OCI-LY1 (cell line): ENCODE results near the gene IGSF9B.

Experiments used
- H2AFZ ChIP-seq: fragments of 200-600 bp; sonication (generic), shearing (Covaris generic); 2 replicates; pipeline ENCODE4 v1.6.0; 2014; ENCODE audit warnings: antibody characterized with exemption, mild to moderate bottlenecking, low read length
- H3F3A ChIP-seq: fragments of 200-600 bp; sonication (generic), shearing (Covaris generic); 2 replicates; pipeline ENCODE4 v1.6.0; 2014; ENCODE audit warnings: mild to moderate bottlenecking, antibody characterized with exemption, low read length, moderate library complexity; ENCODE audit not compliant: insufficient read depth
- H3K27ac ChIP-seq: fragments of 200-600 bp; sonication (generic); 2 replicates; pipeline ENCODE4 v1.5.1; 2014; ENCODE audit warnings: low read length, mixed run types, mild to moderate bottlenecking, low read depth; ENCODE audit not compliant: poor library complexity, severe bottlenecking
- H3K27me3 ChIP-seq: fragments of 200-600 bp; sonication (generic); 2 replicates; pipeline ENCODE4 v1.6.0; 2014; ENCODE audit warnings: antibody characterized with exemption, mild to moderate bottlenecking, low read length, moderate library complexity; ENCODE audit not compliant: insufficient read depth
- H3K36me3 ChIP-seq: fragments of 200-600 bp; sonication (generic); 2 replicates; pipeline ENCODE4 v1.6.1; 2014; ENCODE audit warnings: mild to moderate bottlenecking, antibody characterized with exemption, low read length, moderate library complexity, mixed read lengths; ENCODE audit not compliant: insufficient read depth
- H3K4me1 ChIP-seq: fragments of 200-600 bp; sonication (generic); 2 replicates; pipeline ENCODE4 v1.5.1; 2014; ENCODE audit warnings: mild to moderate bottlenecking, low read length, moderate library complexity; ENCODE audit not compliant: insufficient read depth, severe bottlenecking
- H3K4me2 ChIP-seq: fragments of 200-600 bp; sonication (generic), shearing (Covaris generic); 2 replicates; pipeline ENCODE4 v1.6.1; 2014; ENCODE audit warnings: low read length
- H3K4me3 ChIP-seq: fragments of 200-600 bp; sonication (generic); 2 replicates; pipeline ENCODE4 v1.5.1; 2014; ENCODE audit warnings: low read length, low read depth, mild to moderate bottlenecking, mixed read lengths; ENCODE audit not compliant: poor library complexity, severe bottlenecking
- H3K79me2 ChIP-seq: fragments of 200-600 bp; shearing (Covaris generic); 2 replicates; pipeline ENCODE4 v1.6.1; 2016; ENCODE audit warnings: mixed run types, low read length, mixed read lengths; ENCODE audit not compliant: insufficient read depth
- H3K9ac ChIP-seq: fragments of 200-600 bp; sonication (generic), shearing (Covaris generic); 2 replicates; pipeline ENCODE4 v1.6.1; 2014; ENCODE audit warnings: mild to moderate bottlenecking, low read length, mixed read lengths
- H3K9me2 ChIP-seq: fragments of 200-600 bp; sonication (generic), shearing (Covaris generic); 2 replicates; pipeline ENCODE4 v1.6.1; 2014; ENCODE audit warnings: low read depth, mild to moderate bottlenecking, low read length, mixed read lengths
- H3K9me3 ChIP-seq: fragments of 200-600 bp; shearing (Covaris generic); 2 replicates; pipeline ENCODE4 v1.6.1; 2014; ENCODE audit warnings: low read length, mixed read lengths
- H4K20me1 ChIP-seq: fragments of 200-600 bp; sonication (generic), shearing (Covaris generic); 2 replicates; pipeline ENCODE4 v1.6.0; 2016; ENCODE audit warnings: mild to moderate bottlenecking, low read length; ENCODE audit not compliant: insufficient read depth
- EZH2 ChIP-seq: fragments of 200-600 bp; sonication (generic), shearing (Covaris generic); IDR thresholded peaks from 2 replicates; pipeline ENCODE4 v1.8.0; 2017; ENCODE audit warnings: borderline replicate concordance, mixed run types, mild to moderate bottlenecking, antibody characterized with exemption, low read length, moderate library complexity, mixed read lengths
- TF ChIP-seq, protein P1 (sequence below): fragments of 200-600 bp; sonication (generic), shearing (Covaris generic); IDR thresholded peaks from 2 replicates; pipeline ENCODE4 v1.5.1; 2017; ENCODE audit warnings: mild to moderate bottlenecking, antibody characterized with exemption, low read length, moderate library complexity, mixed read lengths

The IGSF9B gene

DNA sequence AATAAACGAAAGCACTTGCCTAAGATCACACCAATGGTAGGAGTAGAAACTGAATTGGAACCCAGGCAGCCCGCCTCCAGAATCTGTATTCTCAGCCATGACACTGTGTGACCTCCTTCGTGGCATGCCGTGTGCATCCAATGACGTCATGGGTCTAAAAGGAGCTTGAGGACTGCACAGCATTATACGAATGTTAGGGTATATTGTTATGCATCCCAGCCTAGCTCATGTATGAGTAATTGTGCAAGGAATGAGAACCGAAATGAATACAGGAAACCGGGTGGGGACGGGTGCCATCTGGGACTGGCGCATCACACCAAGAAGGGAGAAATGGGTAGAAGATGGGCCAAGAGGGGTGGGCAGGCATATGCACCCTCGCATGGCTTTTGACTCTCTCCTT lies 12.3 kb upstream of the IGSF9B start:
- H3K9me3 ChIP-seq = no peaks in the 10 kb centered on the region
- H3K36me3 ChIP-seq = no peaks in the 10 kb centered on the region
- no peaks in the 10 kb centered on the region for H3K9me2 ChIP-seq
- no peak overlapping the region for H2AFZ ChIP-seq
- H3K9ac ChIP-seq = no peak overlapping the region
- H3F3A ChIP-seq = no peaks in the 10 kb centered on the region
- no peaks in the 10 kb centered on the region for H3K79me2 ChIP-seq
- H3K4me1 ChIP-seq = no peaks in the 10 kb centered on the region
- no peak overlapping the region for H3K27ac ChIP-seq
- H3K4me3 ChIP-seq = no peak overlapping the region
- TF ChIP-seq, protein P1, sequence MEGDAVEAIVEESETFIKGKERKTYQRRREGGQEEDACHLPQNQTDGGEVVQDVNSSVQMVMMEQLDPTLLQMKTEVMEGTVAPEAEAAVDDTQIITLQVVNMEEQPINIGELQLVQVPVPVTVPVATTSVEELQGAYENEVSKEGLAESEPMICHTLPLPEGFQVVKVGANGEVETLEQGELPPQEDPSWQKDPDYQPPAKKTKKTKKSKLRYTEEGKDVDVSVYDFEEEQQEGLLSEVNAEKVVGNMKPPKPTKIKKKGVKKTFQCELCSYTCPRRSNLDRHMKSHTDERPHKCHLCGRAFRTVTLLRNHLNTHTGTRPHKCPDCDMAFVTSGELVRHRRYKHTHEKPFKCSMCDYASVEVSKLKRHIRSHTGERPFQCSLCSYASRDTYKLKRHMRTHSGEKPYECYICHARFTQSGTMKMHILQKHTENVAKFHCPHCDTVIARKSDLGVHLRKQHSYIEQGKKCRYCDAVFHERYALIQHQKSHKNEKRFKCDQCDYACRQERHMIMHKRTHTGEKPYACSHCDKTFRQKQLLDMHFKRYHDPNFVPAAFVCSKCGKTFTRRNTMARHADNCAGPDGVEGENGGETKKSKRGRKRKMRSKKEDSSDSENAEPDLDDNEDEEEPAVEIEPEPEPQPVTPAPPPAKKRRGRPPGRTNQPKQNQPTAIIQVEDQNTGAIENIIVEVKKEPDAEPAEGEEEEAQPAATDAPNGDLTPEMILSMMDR = no peak
- TF ChIP-seq EZH2 = no peak
- no peak overlapping the region for H3K4me2 ChIP-seq
- H3K27me3 ChIP-seq = no peaks in the 10 kb centered on the region
- no peaks in the 10 kb centered on the region for H4K20me1 ChIP-seq

DNA sequence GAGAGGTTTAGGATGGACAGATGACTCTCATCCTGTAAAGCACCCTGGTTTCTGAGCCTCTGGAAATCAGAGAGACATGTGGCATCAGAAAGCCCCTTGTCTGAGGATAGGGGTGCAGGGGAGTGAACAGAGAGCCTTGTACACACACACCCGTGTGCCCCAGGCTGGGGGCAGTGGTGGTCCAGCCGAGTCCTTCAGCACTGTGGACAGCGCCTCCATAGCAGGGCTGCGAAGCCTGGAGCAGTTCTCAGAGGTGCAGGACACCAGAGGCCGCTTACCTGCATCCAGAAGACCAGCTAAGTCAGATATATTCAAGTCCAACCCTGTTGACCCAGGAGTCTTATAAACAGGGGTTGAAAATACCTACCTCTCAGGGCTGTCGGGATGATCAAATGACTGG lies 11.5 kb upstream of the IGSF9B start:
- Histone ChIP-seq H2AFZ (no peak overlapping the region), H3K27me3 (no peaks in the 10 kb centered on the region), H3F3A (no peaks in the 10 kb centered on the region), H3K9me3 (no peaks in the 10 kb centered on the region), H3K9ac (no peak overlapping the region), H3K4me3 (no peak overlapping the region), H3K4me1 (no peaks in the 10 kb centered on the region), H3K27ac (no peak overlapping the region), H3K9me2 (no peaks in the 10 kb centered on the region), H4K20me1 (no peaks in the 10 kb centered on the region), H3K4me2 (no peak overlapping the region), H3K36me3 (no peaks in the 10 kb centered on the region), H3K79me2 (no peaks in the 10 kb centered on the region)
- TF ChIP-seq, protein P1 = no peak
- no peak for TF ChIP-seq EZH2

DNA sequence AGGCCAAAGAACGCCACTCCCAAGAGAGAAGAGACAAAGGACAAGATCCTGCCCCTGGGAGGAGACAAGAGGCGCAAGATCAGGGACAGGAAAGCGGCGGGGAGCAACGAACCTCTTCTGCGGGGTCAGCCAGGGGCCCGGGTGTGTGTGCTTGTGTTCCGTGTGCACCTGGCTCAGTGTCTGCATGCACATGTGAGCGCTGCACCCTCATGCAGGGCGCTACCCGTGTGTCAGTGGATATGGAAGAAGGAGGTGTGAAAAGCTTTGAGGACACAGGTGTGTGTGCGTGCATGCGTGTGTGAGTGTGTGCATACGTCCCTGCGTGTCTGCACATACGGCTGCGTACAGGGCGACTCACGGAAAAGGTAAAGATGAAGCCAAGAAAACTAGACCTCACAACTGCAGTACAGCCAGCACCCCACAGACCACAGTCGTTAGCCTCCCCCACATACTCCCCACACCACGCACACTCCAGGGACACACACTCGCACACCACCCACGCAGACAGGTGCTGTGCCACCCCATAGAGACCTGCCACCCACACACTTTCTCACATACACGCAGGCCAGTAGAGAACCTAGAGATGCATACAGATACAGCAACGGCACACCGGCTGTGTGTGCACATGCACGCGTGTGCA lies 11.0 kb upstream of the IGSF9B start:
- Histone ChIP-seq H4K20me1 (no peaks in the 10 kb centered on the region), H3K9me2 (no peaks in the 10 kb centered on the region), H3F3A (no peaks in the 10 kb centered on the region), H3K27ac (no peak overlapping the region), H3K27me3 (no peaks in the 10 kb centered on the region), H3K4me1 (no peaks in the 10 kb centered on the region), H3K4me3 (no peak overlapping the region), H2AFZ (no peak overlapping the region), H3K4me2 (no peak overlapping the region), H3K79me2 (no peaks in the 10 kb centered on the region), H3K9ac (no peak overlapping the region), H3K36me3 (no peaks in the 10 kb centered on the region), H3K9me3 (no peaks in the 10 kb centered on the region)
- TF ChIP-seq, protein P1 = no peak
- no peak for TF ChIP-seq EZH2
